ENCODE results near the gene MYO9A.
A peak's percentile ranks its signal among the peaks of the same experiment; 100 is the strongest.

The MYO9A gene

DNA sequence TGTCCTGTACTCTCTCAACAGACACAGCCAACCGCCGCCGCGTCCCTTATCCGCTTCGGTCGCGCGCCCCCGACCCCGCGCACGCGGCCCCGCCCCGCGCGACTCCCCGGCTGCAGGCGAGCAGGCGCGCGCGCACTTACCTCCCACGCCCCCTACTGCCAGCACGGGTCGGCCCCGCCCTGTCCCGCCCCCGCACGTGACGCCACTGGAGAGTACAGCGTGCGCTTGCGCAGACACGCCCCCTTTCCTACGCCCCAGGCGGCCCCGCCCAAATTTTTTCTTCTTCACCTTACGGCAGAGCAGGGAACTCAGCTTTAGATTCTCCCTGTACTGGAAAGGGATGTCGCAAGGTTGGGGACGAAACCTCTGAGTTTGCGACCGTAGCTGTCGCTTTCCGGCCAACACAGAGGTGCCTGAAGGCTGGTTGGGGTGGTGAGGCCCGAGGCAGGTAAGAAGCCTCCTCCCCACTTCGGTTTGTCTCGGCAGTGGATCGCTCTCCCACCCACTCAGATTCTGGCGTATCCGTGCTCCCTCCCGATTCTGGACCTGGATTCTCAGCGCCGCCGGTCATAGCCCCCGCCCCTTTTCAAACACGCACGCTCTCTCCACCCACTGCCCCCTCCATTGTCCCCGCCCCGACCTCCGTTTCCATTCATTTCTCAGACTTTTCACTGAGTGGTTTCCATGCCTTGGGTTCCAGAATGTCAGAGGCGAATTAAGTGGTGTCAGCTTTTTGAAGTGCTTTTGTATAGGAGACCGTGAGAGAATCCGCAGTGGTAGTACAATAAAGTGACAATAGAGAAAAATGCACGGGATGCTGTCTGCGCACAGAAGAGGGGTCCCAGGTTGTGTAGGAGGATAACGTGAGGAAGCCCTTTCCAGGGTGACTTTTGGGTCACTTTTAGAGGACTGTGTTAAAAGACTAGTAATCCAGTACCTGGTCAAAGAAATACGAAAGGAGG, at the start of gene MYO9A, which contains the start of gene SENP8:
Gene MYO9A (minus strand): TSS at position 134 of the 962 bp plus-strand sequence. CDS start 71,587 bp downstream, outside the sequence.
Gene SENP8 (plus strand): TSS at position 387 of the 962 bp plus-strand sequence. CDS start 21,221 bp downstream, outside the sequence.
- peak; percentile 94 for DNase-seq

DNA sequence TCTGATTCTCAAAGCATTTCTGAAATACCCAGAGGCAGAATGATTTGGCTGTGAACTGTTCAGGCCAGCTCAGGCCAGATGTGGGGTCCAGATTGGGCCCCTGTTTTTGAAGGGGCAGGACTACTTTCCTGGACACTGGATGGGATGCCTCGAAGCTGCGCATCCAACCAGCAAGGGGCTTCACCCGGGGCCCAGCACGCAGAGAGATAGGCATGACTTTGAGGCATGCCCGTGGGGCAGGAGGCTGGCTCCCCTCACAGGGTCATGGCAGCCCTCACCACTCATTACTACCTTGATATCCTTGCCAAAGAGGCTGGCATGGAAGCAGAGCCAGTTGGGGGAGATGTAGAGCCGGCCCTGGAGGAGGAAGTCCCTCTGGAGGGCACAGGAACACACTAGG, 49.5 kb upstream of the MYO9A start:
- DNase-seq = no peak

DNA sequence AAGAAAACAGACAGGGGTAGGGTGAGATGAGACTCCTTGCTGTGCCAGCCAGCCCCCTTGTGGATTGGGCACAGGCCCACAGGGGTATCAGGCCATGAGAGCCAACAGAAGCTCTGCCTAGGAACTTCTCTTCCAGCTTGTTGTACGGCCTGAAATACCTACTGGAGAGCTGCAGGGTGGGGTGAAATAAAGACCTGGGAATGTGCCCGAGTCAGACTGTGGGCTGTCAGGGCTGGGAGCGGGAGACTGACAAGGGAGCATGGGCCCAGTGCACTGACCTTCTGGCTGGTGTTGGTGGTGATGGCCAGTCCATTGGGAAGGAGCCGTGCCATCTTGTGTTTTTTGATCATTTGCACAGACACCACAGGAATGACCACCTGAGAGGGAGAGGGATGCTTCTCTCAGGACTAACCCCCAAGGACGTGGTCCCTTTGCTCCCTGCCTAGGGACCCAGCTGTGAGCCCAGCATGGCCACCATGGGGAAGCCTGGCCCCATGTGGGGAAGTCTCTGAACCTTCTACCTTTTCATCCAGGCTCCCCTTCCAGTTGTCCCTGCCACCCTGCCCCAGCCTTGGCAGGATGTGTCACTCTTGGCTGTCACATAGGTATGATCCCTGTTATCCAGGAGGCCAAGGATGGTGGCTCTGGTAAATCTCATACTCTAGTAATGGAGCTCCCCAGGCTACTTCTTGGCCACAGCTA, 48.9 kb upstream of the MYO9A start:
- DNase-seq = no peak

DNA sequence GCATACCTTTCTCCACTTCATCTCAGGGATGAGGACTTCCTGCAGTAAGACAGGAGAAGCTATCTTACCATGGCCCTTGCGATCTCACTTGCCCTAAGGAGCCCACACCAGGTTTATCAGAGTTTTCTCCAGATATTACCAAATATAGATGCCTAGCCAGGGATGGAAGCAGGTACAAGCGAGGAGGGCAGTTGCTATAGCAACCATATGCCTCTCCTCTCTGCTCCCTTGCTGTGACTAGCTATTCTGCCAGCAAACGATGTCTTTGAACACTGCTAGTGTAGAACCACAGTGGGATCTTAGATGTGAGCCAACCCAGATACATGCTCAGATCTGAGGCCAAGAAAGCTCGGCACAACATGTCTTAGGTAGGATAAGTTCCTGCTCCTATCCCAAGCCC, 45.8 kb upstream of the MYO9A start:
- no peak for DNase-seq

DNA sequence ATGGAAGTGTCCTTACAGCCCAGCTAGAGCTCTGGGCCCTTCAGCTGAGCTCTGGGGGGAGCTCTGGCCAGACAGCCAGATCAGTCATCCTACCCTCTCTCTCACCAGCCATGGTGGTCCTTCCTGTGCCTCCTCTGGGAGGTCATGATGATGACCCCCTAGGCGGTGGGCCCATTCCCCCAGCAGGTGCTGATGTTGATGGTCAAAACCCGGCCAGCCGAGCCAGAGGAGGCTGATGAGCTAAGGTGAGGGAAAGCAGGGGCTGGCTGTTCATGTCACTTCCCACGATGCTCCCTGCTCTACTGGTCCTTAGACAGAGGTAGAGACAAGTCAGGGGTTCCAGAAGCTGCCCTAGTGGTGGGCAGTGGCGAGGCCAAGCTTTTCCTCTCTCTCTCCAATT, 44.6 kb upstream of the MYO9A start:
- DNase-seq = no peak

GRCh38 chr15:72161361-72162132, 43.6 kb upstream of the MYO9A start:
- DNase-seq = no peak

- DNase-seq = no peak
Observed at GRCh38 chr15:72160696-72161245, 42.8 kb upstream of the MYO9A start.

DNA sequence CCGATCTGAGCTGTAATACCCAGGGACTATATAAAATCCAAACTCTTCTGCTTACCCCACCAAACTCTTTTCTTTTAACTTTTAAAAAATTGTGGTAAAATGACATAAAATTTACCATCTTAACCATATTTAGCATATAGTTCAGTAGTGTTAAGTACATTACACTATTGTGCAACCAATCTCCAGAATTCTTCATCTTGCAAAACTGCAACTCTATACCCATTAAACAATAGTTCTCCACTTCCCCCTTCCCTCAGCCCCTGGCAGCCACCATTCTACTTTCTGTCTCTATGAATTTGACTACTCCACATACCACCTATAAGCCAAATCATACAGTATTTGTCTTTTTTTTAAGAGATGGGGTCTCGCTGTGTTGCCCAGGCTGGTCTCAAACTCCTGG, 39.0 kb upstream of the MYO9A start:
- DNase-seq = no peak

DNA sequence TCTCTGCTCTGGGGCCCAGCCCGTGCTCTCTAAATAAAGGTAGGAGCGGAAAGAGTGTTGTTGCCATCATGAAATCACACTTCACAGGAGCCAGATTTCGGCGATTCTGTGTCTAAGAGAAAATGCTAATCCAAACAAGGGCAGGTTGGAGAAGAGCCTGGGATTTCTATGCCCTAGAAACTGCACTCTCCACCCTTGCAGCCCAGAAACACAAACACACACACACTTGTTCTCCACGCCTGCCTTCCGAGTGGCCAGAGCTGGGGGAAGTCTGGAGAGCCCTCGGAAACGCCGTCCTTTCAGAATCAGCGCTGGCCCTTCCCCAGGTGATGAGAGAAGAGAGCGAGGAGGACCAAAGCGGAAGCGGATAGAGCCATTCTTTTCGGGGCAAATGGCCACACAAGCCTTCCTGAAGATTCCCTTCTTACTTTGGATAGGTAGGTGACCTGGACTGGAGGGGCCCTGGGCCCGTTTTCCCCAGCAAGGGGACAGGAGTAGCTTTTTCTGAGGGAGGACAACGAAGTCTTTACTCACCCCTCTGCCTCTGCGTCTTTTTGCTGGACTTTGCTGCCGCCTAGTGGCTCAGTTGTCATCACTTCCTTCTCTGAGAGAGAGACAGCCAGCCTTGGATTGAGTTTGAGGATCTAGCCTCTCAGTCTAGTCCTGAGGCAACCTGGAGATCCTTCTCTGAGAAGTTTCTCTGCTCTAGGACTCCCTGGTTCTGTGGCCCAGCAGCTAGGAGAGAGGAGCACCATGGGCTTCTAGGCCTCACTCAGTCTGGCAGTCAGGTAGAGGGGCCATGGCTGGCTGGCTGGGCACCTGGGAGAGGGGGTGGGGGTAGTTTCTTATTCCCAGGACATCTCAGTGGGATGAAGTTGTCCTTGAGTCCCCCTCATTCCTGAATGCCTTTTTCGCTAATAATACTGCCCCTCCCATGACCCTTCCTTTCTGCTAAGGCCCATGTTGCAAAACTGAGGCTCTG, 38.0 kb upstream of the MYO9A start:
- peak; percentile 73 for DNase-seq

DNA sequence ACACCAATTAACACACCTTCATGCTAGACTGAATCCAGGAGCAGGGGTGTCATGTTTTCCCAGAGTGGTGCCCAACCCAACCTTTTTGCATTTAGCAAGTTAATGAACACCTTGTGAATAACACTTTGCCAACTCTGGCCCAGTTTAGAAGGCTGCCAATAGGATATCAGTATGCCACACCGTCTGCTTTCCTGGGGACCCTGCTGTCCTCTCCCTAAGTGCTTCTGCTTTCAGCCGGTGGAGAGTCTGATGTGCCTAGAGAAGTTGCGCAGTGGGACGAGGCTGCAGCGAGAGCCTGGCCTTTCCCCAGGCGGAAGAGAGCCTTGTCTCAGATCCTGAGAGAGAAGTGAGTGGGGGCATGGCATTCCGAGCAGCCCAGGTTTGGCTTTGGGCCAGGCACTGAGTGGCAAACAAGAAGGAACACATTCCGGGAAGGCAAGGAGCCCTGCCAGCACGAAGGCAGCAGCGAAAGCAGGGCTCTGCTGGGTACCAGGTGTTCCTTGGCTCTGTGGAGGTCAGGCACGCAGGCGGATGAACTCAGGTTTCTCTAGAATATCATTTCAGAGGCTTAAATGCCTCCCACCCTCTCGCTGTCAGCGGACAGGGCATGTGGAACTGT, 37.2 kb upstream of the MYO9A start:
- peak; percentile 50 for DNase-seq

DNA sequence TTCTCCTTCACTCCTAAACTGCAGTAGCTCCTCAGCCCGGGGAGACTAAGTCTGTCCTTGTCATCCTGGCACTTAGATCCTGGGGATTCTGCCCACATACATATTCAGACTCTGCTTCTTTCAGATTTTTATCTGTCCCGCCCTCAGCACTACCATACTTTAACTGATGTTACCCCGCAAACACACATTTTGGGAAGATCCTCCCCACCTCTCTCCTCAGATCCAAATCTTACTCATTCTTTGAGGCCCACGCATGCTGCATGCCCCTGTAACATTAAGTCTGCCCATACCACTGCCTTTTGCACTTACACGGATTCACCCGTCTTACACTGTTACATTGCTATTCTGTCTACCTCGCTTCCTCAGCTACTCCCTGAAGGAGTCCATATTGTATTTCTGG, 36.4 kb upstream of the MYO9A start:
- DNase-seq = no peak

DNA sequence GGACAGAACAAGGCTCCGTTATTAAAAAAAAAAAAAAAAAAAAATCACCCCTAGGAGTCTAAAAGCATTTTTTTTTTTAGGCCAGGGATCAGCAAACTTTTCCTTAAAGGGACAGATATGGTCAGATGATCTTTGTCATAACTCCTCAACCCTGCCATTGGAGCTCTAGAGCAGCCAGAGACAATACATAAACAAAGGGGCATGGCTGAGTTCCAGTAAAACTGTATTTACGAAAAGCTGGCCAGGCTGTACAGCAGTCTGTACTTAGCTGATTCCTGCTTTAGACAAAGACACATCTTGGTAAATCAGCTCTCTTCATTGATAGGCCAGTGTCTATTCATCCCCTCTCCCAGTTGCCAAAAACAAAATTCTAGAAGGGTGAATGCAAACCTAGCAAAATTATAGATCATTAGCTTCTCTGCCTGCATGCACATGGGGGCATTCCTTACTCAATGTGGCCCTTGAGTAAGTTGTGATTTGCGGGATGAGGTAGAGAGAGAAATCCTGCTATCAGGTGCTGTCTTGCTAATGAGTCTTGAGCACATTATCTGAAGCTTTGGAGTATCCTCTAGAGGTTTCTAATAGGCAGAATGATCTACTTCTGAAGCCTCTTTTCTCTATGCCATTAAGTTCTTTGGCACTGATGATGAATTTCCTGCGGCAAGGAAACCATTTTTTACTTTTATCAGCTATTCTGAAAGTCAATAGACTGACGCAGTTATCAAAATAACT, 35.5 kb upstream of the MYO9A start:
- peak; percentile 24 for DNase-seq

DNA sequence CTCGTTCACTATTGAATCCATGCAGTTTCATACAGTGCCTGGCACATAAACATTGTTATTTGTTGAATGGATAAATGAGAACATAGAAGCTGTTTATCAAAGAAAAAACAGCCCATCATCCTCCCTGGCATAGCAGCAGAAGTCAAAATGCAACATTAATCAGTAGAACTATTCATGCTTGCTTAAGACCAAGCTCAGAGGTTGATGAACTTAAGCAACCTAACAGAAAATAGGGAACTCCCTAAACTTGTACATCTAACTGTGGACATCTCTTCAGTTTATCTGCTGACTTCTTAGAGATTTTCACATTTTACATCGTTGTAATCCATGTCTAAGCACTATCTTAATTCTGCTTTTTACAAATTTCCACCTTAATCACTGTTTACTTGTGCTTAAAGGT, 29.5 kb upstream of the MYO9A start:
- DNase-seq = no peak

- no peak for DNase-seq
Observed at GRCh38 chr15:72146934-72147333, 29.0 kb upstream of the MYO9A start.

GRCh38 chr15:72146221-72146620, 28.3 kb upstream of the MYO9A start:
- no peak for DNase-seq

- no peak for DNase-seq
Observed at GRCh38 chr15:72141171-72142084, 23.5 kb upstream of the MYO9A start.

DNA sequence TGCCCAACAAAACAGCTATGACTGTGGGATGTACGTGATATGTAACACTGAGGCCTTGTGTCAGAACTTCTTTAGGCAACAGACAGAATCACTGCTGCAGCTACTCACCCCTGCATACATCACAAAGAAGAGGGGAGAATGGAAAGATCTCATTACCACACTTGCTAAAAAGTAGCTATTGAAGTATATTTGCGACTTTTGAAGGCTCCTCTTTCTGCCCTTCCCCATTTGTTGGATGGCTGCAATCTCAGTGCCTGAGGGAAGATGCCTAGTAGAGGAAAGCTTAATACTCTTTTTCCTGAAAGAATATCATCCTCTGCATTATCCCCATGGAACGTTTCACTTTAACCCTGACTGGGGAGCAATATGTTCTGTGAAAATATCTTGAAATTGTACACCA, 22.1 kb upstream of the MYO9A start:
- no peak for DNase-seq

- no peak for DNase-seq
Observed at GRCh38 chr15:72139667-72140066, 21.7 kb upstream of the MYO9A start.
